ENCODE measurements around the gene BMP5.

Gene BMP5

DNA sequence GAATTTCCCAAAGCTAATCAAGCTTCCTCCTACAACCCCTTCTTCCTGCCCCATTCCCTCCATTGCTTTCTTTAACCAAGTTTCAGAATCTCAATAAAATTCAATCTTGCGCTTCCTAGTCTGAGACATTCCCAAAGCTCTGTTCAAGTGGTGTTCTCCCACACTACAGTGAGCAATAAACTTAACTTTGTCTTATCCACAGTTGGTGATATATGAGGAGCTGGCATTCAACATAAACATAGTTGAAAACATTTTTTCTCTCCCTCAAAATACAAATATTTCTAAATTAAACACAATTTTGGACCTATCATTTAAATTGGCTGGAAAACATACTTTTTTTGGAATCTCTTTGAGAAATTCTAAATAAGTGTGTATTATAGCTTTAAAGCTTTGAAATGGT, 166.7 kb downstream of the BMP5 start:
- DNase-seq (ENCODE audit: low read depth): no peak

DNA sequence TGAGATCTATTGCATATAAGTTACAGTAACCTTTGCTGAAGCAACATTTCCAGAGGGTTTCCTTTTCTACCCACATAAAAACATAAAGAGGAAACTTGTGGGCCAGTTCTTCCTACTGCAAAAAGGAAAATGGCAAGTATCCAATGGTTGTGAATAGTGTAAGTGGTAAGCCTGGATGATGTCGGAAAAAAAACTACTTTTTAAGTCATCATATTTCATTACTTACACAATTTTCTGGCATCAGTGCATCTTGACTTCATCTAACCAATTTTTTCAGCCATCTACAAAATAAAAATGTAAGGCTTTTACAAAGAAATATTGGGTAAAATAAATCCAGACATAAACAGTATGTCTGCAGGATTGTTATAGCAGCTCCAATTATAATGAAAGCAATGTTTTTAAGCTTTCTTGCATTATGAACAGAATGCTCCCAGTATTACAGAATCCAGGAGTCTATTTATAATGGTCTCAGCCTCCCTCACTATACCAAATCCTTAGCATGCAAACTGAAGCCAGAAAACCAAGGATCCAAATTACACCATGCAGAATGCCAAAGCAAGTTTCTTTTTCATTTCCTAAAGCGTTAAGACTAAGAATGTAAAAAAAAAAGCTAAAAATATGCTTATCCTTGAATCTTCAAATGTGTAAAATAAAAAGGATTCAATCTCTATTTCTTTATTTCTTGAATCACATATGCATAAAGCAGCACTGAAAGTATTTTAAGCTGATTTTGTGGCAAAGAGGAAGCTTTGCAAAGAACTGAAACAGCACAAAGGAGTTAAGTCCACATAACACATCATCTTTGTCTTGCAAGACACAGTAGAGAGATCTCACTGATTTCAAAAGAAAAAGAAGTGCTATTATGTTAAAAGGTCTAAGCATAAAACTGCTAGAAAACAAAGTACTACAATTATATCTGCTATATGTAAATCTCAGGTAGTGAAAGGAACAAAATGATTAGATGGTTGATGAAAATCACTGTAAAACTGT, 169.6 kb downstream of the BMP5 start:
- no peak for DNase-seq (ENCODE audit: low read depth)

DNA sequence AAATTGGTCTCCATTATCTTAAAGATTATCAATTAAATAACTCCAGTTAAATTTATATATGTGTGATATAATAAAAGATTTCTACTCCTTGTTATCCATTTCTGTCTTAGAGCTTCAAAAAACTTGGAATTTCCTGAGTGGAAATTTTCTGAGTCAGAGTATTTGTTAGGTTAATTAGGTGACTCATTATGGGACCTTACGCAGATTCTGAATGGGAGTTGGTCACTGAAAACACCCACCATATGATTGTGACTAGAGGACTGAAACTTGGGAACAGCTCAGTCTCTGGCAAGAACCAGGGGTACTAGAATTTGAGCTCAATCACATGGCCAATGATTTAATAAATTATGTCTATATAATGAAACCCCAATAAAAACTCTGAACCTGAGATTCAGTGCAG, 171.0 kb downstream of the BMP5 start:
- no peak for DNase-seq (ENCODE audit: low read depth)

Data from stimulated activated CD4-positive, alpha-beta T cell treated with anti-CD3 and anti-CD28 coated beads, Interleukin-2, amount 100 ng/mL, for 4 hours (primary cell).